ENCODE data around the gene NIPA2.

The NIPA2 gene

DNA sequence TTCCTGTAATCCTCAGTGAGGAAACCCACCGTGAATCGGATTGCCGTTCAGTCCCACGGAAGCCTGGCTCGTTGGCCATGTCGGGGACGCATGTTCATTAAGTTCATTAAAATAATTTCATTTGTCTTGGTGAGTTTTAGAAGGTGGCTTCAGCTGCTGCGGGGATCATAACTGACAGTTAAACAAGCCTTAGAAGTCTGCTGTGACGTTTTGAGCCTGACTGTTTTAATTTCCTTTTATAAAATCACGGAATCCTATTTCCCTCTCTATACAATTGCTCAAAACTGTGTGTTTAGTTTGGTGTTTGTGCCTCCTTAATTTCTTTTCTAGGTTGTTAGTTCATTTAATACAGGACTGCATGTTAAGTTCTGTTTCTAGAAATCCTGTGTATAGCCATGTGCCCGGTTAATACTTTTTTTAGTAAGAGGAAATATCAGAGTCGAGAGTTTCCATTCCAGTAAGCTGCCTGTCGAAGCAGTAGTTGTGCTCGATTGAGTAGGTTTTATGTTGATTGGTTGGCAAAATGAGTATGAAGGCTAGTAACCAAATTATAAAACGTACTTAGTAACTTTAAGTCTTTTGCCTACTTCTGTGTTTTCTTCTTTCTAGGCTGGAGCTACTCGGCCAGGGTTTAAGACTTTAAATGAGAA, 705 bp downstream of the NIPA2 start:
- DNase-seq (ENCODE audit: low spot score) = no peak

DNA sequence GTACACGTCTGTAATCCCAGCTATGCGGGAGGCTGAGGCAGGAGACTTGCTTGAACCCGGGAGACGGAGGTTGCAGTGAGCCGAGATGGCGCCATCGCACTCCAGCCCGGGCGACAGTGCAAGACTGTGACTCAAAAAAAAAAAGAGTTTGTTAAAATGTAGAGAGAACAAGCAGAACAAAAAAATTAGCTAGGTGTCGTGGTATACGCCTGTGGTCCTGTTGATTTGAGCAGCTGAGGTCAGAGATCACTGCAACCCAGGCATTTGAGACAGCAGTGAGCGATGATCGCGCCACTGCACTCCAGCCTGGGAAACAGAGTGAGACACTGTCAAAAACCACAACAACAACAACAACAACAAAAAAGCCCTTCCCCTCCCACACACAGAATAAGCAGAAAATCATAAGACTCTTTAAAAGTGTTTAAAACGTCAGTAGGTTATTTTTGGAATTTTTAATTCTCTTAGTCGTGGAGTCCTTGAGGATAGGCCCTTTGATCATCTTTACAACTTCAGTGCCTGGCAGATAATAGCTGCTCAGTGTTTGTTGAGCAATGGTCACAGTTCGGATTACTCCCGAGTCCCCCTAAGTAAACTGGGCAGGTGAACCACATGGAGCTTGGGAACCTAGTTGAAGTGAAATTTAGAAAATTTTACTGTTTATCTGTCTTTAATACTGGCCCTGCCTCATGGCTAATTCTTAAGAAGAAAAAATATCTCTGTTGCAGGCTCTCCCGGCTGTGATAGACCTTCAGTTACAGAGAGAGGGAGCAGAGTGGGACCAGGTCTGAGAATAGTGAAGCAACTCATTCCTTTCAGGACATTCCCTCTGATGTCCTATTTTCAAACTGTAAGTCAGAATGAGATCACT, 6.2 kb downstream of the NIPA2 start:
- no peak for DNase-seq (ENCODE audit: low spot score)

DNA sequence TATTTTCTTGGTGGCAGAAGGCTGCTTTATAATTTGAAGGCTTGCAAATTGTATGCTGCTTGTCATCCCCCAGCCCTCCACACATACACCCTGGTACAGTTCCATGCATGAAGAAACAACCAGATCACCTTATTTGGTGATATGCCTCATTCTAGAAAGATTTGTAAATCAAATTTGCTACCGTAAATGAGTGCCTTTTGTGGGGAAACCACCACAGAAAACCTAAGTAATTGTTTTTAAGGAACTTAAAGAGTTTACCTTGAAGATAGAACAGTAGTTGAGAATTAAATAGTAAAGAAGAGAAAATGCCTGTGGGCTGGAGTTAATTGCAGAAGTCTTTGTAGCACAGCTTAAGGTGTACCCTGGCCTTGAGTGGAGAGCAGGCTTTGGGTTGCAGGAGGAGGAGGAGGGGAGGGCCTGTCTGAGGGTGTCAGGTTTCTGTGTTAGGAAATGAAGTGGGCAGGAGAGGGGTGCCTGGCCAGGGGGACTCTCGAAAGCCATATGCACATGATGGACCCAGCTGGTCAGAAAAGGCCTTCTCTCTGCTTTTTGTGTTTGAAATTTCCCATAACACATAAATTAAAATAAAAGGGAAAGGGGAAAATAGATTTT, 6.9 kb downstream of the NIPA2 start:
- DNase-seq (ENCODE audit: low spot score) = no peak

DNA sequence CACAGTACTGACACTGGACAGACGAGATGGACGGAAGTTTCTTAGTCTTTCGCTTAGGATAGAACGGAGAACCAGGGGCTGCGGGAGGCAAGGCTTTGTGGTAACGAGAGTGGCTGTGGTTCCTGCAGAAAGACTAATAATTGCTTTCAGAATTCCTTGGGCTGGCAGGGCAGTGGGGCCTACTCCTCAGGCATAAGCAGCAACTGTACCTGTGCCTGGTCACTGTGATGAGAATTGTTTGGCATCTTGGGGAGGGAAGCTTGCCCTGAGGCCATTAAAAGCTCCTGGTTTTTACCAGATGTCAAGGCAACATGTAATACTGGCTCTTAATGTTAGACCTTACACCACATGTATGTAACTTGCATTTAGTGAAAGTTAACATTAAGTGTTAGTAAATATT, 7.6 kb downstream of the NIPA2 start:
- no peak for DNase-seq (ENCODE audit: low spot score)

DNA sequence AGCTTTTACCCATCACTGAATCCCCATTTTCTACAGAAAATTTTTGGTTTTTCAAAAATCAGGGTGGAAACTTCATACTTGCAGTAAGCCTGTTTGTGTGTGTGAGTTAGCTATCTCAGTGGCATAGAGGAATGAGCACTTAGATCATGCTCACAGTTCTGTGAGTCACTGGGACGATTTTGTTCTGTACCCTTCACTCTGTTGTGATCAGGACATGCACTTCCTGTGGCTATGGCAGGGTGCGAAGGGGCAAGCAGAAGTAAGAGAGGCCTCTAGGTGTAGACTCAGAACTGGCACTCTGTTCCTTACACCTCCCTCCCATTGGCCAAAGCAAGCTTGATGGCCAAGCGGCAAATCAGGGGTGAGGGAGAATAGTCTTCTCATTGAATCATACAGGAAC, 11.6 kb downstream of the NIPA2 start:
- no peak for DNase-seq (ENCODE audit: low spot score)

DNA sequence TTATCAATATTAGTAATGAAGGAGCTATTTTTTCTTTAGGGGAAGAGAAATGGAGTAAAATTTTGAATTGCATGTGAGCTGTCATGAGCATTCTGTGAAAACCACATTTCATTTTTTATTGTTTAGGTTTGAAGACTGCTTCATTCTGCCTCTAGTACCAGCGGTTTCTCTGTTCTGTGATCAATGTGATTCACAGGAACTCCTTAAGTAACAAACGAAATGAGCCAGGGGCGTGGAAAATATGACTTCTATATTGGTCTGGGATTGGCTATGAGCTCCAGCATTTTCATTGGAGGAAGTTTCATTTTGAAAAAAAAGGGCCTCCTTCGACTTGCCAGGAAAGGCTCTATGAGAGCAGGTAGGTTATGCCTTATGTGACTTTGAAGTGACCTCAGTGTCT, 13.0 kb downstream of the NIPA2 start:
- no peak for DNase-seq (ENCODE audit: low spot score)

DNA sequence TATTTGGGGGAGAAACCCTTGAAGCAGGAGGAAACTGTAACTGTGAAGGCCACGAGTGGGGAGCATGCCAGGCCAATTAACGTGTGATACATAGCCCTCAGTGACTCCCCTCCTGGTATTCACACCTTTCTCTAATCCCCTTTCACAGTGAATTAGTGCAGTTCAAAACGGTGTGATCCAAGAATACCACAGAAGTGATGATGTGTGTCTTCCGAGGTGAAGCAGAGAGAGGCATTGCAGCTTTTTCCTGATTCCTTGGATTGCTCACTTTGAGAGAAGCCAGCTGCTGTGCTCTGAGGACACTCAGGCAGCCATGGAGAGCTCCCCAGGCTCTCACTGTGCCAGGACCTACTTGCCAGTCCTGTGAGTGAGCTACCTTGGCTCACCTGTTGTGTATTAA, 17.3 kb downstream of the NIPA2 start:
- DNase-seq (ENCODE audit: low spot score) = no peak

DNA sequence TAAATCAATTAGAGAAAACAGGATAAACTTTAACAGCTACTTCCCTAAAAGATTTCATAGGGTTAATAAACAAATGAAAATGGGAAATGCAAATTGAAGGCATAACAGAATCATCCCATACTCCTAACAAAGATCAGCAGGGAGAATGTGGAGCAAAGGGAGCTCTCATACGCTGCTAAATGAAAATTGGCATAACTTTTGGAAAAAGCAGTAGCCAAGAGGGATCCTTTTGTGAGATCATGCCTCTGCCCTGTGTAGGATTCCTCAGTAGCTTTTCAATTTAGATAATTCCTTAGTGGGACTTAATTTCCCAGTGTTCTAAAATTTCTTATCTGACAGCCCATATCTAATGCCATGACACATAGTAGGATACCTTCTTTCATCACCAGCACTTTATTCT, 18.2 kb downstream of the NIPA2 start:
- DNase-seq (ENCODE audit: low spot score) = no peak

DNA sequence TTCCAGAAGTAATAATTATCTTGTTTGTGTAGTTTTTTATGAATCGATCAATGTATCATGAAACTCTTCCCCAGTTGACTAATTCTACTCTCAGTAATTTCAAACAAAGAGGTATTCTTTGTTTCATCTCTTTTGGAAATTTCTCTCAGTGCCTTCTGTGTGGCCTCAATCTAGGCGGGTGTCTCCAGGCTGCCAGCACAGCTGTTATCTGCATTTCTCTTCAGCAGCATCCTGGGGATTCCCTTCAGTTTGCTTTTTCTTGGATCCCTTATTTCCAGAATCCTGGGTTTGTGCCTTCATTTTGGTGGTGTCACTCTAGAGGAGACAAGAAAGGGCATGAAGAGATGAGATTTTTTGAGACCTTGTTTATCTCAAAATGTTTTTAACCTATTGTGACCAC, 22.7 kb downstream of the NIPA2 start:
- no peak for DNase-seq (ENCODE audit: low spot score)

DNA sequence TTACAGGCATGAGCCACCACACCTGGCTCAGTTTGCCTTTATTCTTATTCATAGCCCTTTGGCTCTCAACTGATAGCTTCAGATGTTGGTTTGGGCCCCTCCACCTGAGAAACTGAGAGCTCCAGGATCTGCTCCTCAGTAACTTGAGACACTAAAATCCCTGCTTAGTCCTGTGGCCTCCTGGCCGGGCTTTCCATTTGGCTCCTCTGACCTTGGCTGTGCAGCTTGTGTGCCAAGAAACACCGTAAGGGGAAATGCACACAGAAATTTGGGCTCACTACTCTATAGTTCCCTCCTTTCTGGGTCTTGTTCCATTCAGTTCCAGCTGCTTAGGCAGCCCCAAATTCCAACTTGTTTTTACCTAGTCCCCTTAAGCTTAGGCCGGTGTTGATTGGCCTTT, 24.9 kb downstream of the NIPA2 start:
- DNase-seq (ENCODE audit: low spot score) = no peak

DNA sequence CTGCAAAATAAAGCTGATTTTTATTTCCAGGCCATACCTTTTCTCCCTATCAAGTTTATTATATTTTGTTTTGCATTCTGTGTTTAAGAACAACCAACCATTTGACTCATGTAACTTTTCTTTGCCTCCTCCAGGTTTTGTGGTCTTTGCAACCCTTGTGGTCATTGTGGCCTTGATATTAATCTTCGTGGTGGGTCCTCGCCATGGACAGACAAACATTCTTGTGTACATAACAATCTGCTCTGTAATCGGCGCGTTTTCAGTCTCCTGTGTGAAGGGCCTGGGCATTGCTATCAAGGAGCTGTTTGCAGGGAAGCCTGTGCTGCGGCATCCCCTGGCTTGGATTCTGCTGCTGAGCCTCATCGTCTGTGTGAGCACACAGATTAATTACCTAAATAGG, 27.6 kb downstream of the NIPA2 start:
- no peak for DNase-seq (ENCODE audit: low spot score)

DNA sequence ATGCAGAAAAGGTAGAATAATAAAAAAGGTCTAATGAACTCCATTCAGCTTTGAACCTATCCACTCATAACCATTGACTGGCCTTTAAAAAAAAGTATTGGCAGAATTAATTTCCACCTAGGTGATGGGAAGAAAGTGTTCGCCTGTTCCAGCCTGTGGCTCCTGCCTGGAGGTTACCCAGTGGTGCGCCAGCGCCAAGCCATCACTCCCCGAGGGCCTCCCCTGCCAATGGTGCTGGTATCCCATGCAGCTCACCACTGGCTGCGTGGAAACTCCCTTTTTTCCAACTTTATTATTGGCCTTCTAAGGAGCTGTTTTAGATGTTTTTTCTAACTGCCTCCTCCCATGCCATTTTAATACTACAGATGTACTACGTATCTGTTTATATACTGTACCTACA, 29.4 kb downstream of the NIPA2 start:
- DNase-seq (ENCODE audit: low spot score) = no peak

DNA sequence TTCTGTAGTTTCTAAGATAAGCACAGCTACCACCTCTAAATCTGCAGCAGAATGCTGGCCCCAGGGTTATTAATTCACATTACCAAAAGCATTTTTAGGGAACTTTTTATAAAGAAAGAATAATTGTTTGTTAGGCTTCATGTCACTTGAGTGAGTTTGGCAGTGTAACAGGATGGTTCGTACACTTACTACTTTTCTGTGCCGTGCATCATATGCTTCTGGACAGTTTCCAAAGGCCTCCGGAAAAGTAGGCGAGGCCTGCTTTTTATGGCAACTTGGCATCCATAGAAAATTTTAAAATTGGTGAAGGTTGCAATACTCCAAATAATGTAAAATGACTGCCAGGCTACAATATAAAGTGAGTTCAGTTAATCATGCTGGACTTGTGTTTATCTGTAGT, 30.0 kb downstream of the NIPA2 start:
- DNase-seq (ENCODE audit: low spot score) = no peak

DNA sequence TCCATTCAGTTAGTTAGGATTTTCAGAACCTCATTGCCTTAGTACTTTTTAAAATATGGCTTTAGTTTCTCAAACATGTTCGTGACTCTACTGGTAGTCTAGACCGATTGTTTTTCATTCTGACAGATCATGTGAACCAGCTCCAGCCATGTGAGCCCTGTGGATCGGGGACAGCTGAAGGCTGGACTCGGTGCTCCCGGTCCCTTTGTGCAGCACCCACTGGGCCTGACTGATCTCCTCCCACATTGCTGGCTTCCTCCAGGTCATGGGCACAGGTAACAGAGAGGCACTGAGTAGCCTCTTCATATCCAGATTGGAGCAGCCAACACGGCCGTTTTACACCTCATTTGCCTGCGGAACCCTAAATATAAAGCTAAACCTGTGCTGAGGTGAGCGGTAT, 30.5 kb downstream of the NIPA2 start:
- no peak for DNase-seq (ENCODE audit: low spot score)

DNA sequence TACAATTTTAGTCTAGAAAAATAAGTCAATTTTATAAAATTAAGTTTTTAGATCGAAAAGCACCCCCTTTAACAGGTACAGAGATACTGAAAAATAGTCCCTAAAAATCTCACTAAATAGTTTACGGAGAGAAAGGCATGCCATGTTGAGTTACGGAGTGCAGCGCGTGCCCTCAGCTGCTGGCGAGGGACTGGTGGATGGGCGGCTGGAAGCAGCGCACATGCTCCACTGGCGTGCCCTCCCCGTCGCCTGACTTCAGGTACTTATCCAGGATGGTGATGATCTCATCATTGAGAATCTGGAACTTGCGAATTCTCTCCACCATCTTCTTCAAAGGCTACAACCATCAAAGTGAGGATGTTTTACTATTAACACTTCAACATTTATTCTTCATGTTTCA, 31.4 kb downstream of the NIPA2 start:
- no peak for DNase-seq (ENCODE audit: low spot score)

DNA sequence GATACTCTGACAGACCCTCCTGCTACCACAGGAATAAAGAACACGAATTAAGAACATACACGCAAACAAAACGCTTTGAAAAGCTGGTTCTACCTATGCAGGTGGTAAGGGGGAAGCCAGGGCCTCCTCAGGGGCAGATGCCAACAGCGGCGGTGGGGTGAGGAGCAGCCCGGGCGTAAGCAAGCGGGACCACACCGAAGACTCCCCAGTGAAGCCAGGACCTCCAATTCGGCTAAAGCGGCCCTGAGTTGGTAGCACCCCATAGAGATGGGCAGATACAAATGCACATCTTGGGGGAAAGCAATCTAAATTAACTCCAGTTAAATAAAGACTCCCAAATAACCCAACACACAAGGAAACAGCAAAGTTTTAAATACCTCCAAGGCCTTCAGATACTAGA, 32.4 kb downstream of the NIPA2 start:
- no peak for DNase-seq (ENCODE audit: low spot score)

DNA sequence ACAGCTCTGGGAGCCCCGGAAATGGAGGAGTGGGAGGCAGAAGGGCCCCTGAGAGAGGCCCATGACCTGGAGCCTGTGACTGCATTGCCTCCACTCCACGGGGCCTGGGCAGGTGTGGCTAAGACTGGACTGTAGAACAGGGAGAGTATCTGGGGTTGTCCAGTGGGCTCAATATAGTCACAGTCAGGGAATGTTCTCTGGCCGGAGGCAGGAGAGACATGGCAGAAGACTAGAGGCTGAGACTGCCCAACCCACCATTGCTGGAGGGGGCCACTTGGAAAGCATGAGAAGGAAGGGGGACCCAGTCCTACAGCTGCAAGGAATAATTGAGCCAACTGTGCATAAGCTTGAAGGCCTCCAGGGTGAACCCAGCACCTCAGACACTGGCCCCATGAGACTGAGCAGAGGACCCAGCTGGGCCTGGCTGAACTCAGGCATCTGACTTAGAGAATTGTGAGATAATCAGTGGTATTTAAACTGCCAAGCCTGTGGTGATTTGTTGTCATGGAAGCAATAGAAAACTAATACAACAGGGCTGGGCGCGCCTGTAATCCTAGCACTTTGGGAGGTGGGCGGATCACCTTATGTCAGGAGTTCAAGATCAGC, 33.1 kb downstream of the NIPA2 start:
- DNase-seq (ENCODE audit: low spot score) = no peak

DNA sequence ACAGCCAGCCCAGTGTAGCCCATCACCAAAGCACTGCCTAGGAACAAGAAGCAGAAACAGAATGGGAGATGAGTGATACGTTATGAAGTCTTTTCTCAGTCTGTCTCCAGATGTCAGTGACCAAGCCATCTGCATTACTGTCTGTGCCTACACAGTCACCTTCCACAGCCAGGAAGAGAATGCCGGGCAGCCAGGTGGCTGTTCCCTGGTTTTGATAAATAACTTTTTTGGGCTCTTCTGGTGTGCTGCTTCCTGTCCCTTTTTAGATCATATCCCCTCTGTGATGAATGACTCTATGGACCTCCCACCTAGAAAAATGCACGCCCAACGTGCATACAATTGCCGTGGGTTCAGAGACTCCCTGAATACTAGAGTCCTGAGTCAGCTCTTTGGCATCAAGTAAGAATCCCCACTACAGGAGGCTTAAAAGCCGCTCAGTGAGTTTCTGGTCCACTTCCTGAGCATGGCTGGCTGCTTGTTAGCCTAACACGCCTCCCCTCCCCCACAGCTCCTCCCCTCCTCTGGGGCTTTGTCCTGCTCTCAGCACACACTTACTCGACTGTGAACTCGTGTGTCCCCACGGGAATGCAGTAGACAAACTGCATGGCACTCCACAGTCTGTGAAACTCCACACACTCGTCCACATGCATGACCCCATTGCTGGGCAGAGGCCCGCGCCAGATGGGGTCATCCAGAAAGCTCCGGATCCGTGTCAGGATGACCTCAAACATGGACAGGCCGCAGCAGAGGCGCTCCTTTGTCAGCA, 34.7 kb downstream of the NIPA2 start:
- no peak for DNase-seq (ENCODE audit: low spot score)

DNA sequence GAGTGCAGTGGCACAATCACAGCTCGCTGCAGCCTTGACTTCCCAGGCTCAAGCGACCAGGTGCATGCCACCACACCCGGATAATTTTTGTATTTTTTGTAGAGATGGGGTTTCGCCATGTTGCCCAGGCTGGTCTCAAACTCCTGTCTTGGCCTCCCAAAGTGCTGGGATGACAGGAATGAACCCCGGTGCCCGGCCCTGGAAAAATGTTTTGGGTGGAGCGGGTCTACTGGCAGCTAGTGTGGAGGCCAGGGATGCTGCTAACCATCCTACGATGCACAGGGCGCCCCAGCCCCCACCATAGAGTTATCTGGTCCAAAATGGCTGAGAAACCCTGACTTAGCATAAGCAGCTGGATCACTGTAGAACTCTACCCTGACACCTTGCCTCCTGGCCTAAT, 35.4 kb downstream of the NIPA2 start:
- no peak for DNase-seq (ENCODE audit: low spot score)

DNA sequence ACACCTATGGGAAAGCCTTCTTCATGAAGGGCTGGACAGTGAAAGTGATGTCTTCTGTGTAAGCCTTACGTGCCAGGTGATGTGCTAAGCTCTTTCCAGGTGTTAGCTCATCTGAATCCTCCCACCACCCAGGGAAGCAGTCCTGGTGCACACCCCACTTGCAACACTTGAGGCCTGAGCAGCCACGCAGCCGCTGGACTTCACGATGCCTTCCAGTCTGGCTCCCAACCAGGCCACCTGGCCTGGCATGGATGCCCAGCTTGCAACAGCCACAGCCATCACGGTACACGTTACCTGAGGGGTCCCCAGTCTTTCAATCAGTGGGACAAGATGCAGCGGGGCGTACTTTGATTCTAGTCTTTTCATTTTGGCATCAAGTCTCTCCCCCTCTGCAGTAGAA, 35.8 kb downstream of the NIPA2 start:
- DNase-seq (ENCODE audit: low spot score) = no peak

DNA sequence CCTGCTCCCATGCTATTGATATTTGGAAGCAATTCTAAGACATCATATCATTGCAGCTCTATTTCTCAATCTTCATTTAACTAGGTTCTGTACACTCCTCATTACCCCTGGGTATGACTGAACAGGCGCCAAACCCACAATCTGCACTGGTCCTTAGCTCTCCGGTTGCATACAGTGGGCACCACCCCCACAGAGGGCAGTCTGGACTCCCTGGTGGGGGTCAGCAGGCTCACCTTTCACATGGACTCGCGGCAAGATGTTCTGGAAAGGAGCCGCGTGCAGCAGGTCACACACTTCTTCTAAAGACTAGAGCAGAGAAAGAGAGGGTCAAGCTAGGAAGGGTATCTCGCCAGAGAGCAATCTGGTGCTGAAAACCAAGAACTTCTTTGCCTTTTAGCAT, 36.5 kb downstream of the NIPA2 start:
- no peak for DNase-seq (ENCODE audit: low spot score)

DNA sequence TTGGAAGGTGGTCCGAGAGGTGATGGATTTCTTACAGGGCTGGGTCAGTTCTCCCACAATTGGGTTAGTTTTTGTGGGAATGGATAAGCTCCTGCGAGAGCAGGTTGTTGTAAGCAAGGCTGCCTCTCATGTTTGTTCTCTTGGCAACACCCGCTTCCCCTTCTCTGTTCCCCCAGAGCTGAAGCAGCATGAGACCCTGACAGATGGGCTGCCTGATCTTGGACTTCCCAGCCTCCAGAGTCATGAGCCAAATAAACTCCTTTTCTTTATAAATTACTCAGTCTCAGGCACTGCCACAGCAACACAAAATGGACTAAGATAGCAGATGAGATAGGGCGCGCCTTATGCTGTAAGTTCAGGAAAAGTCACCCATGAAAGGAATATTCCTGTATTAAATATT, 38.7 kb downstream of the NIPA2 start:
- no peak for DNase-seq (ENCODE audit: low spot score)

Measured in HuH-7 (cell line).